Peyer's patch (tissue), 4 donors: ENCODE data around the gene CD226.
"Not testable (repeated sequence)": the region's sequence is repeated elsewhere in the genome, so short reads cannot be mapped to it uniquely, and the experiment has no call there.

Experiments used
- POLR2A ChIP-seq, 2 donors: fragments of 450-650 bp; IDR thresholded peaks; one replicate each; pipeline ENCODE4 v1.5.1; 2017; ENCODE audit warnings: antibody characterized with exemption in 2 of 2, mild to moderate bottlenecking in 2 of 2, moderate library complexity in 2 of 2
- TF ChIP-seq, protein P1 (sequence below), 6 experiments: fragments of 450-650 bp in 4 of 6; fragments of 200-600 bp in 2 of 6; sonication (generic) in 1 of 6; IDR thresholded peaks; one replicate each; pipeline ENCODE4 v1.5.1; 2017 to 2019; ENCODE audit warnings: antibody characterized with exemption in 6 of 6, mild to moderate bottlenecking in 3 of 6, moderate library complexity in 1 of 6

DNA sequence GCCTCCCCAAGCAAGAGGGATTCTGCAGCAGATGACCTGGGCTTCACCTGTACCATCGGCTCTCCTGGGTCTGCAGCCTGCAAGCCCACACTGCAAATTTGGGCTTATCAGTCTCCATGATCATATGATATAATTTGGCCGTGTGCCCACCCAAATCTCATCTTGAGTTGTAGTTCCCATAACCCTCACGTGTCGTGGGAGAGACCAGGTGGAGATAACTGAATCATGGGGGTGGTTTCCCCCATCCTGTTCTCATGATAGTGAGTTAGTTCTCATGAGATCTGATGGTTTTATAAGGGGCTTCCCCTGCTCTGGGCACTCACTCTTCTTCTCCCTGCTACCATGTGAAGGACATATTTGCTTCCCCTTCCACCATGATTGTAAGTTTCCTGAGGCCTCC, 7.9 kb downstream of the CD226 start:
- not testable (repeated sequence) for TF ChIP-seq POLR2A (IDR thresholded peaks at IDR 0.05)
- TF ChIP-seq, protein P1, sequence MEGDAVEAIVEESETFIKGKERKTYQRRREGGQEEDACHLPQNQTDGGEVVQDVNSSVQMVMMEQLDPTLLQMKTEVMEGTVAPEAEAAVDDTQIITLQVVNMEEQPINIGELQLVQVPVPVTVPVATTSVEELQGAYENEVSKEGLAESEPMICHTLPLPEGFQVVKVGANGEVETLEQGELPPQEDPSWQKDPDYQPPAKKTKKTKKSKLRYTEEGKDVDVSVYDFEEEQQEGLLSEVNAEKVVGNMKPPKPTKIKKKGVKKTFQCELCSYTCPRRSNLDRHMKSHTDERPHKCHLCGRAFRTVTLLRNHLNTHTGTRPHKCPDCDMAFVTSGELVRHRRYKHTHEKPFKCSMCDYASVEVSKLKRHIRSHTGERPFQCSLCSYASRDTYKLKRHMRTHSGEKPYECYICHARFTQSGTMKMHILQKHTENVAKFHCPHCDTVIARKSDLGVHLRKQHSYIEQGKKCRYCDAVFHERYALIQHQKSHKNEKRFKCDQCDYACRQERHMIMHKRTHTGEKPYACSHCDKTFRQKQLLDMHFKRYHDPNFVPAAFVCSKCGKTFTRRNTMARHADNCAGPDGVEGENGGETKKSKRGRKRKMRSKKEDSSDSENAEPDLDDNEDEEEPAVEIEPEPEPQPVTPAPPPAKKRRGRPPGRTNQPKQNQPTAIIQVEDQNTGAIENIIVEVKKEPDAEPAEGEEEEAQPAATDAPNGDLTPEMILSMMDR (IDR thresholded peaks at IDR 0.05): not testable (repeated sequence)
